ENCODE measurements around the gene TOPAZ1.
"Not testable (repeated sequence)": the region's sequence is repeated elsewhere in the genome, so short reads cannot be mapped to it uniquely, and the experiment has no call there.

TOPAZ1 gene

GRCh38 chr3:44318891-44319311, 77.2 kb downstream of the TOPAZ1 start:
- in situ Hi-C loops (cut with HindIII; ENCODE audit: low pct_ligation_motif_present, low pct_unique_long_range_greater_than_20kb, low sequenced_read_pairs) = no loop called here
- no peak for DNase-seq

DNA sequence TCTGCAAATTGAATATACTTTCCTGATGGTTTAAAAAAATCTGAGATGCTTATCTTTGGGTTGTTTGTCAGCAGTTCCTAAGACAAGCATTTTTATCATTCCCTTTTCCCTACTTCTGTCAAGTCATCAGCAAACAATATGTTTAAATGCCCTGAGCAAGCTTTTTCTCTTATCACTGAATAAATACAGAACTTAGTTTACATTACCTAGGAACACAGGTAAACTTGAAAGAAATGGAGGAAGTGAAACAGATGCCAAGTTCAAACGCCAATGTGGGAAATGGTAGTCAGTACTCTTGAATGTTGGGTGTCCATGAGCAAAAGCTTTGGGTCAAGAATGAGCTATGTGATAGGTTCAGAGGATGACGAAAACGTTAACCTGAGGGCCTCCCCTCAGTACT, 79.6 kb downstream of the TOPAZ1 start:
- DNase-seq = no peak
- in situ Hi-C loops (cut with HindIII; ENCODE audit: low pct_ligation_motif_present, low pct_unique_long_range_greater_than_20kb, low sequenced_read_pairs) = no loop called here

DNA sequence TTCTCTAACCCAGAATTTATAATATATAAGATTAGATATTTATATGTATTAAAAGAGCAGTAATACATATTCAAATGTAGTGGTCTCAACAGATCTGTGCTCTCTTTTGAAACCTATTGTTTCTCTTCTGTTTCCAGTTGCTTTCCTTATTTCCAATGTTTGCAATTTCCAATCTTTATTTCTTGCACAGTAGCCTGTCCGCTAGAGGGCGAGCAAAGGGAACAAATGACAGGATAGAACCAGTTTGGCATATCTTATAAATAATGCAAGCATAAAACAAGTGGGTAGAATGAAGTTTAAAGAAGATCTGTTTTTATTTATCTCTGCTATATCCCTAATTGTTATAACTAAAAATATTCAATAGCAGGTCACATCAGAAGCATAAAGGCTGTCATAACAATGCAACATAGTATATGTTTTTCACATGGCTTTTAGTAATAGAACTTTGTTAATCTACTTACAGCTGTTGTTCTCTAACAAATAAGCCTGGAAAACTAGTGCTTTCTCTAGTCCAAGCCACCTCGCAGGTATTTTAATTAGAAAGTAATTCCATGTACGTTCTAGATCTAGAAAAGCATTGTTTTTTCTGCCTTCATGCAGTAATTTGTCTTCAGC, 81.8 kb downstream of the TOPAZ1 start:
- in situ Hi-C loops (cut with HindIII; ENCODE audit: low pct_ligation_motif_present, low pct_unique_long_range_greater_than_20kb, low sequenced_read_pairs) = no loop called here

DNA sequence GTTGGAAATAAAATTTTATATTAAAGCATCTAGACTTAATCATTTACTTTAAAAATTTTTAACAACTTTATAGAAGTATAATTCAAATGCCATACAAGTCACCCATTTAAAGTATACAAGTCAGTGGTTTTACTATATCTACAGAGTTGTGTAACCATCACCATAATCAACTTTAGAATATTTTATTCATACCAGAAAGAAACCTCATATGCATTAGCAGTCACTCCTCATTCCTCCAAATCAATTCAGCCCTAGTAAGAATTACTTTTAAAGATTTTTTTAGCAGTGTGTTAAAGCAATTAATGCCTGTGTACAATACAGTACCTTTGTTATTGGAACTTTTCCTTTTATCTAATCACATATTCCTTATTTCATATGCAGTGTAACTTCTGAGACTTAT, 82.9 kb downstream of the TOPAZ1 start:
- DNase-seq = no peak
- in situ Hi-C loops (cut with HindIII; ENCODE audit: low pct_ligation_motif_present, low pct_unique_long_range_greater_than_20kb, low sequenced_read_pairs) = no loop called here

More for the DNA sequence above, 81.8 kb downstream of the TOPAZ1 start:
- DNase-seq = peak; percentile 56

DNA sequence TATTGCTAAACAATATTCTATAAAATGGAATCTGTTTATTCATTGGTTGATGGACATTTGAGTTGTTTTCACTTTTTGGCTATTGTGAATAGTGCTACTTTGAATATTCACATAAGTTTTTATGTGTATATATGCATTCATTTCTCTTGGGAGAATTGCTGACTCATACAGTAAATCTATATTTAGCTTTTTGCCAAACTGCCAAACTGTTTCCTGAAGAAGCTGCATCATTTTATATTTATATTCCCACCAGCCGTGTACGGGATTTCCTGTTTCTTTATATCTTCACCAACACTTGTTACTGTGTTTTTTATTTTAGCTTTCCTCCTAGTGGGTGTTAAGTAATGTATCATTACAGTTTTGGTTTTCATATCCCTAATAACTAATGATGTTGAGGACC, 84.3 kb downstream of the TOPAZ1 start:
- DNase-seq = no peak
- in situ Hi-C loops (cut with HindIII; ENCODE audit: low pct_ligation_motif_present, low pct_unique_long_range_greater_than_20kb, low sequenced_read_pairs) = no loop called here

GRCh38 chr3:44326515-44326914, 84.8 kb downstream of the TOPAZ1 start:
- DNase-seq = no peak
- in situ Hi-C loops (cut with HindIII; ENCODE audit: low pct_ligation_motif_present, low pct_unique_long_range_greater_than_20kb, low sequenced_read_pairs) = no loop called here

GRCh38 chr3:44329946-44330345, 88.3 kb downstream of the TOPAZ1 start:
- in situ Hi-C loops (cut with HindIII; ENCODE audit: low pct_ligation_motif_present, low pct_unique_long_range_greater_than_20kb, low sequenced_read_pairs) = no loop called here

GRCh38 chr3:44330444-44330843, 88.8 kb downstream of the TOPAZ1 start:
- in situ Hi-C loops (cut with HindIII; ENCODE audit: low pct_ligation_motif_present, low pct_unique_long_range_greater_than_20kb, low sequenced_read_pairs) = no loop called here
- no peak for DNase-seq

More at GRCh38 chr3:44329946-44330345, 88.3 kb downstream of the TOPAZ1 start:
- no peak for DNase-seq

- no peak for DNase-seq
- in situ Hi-C loops (cut with HindIII; ENCODE audit: low pct_ligation_motif_present, low pct_unique_long_range_greater_than_20kb, low sequenced_read_pairs) = no loop called here
Observed at GRCh38 chr3:44334326-44334725, 92.6 kb downstream of the TOPAZ1 start.

GRCh38 chr3:44337248-44337785, 95.6 kb downstream of the TOPAZ1 start:
- in situ Hi-C loops (cut with HindIII; ENCODE audit: low pct_ligation_motif_present, low pct_unique_long_range_greater_than_20kb, low sequenced_read_pairs) = no loop called here
- no peak for DNase-seq

DNA sequence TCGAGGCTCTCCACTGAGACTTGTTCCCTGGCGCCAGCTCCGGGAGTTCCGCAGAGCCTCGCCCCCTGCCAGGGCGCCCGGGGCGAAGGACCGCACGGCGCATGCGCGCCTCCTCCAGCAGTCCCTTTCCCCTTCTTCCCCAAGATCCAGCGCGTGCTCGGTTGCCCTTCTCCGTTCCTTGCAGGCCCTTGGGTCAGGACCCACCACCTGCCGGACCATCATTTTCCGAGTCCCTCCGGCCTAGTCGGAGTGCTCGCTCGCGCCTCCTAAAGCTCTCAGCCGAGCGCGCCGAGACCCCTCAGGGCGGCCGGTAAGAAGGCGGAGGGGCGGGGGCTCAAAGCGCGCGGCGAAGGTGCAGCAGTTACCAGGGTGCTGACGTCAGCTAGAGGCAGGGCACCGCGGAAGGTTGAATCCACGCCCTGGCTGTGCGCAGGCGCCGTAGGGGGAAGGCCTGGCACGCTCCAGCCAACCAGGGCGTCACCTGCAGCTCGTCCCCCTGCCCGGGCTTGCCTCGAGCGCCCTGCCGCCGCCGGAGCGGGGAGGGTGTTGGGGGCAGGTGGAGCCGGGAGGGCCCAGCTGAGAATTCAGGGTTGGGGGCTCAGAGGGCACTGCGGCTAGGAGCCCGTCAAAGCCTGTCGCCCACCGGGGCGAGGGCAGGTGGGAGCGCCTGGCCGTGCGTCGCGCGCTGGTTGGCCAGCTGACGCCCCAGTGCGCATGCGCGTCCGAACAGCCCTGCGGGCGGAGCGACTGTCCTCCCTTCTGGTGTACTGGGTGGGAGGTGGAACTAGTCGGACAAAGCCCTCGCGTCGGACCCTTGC, 96.5 kb downstream of the TOPAZ1 start, which contains the start of gene TCAIM:
TCAIM (plus strand) TSS at position 757 of the 818 bp plus-strand sequence. CDS start 16,017 bp downstream, outside the sequence.
- in situ Hi-C loops (cut with HindIII; ENCODE audit: low pct_ligation_motif_present, low pct_unique_long_range_greater_than_20kb, low sequenced_read_pairs) = no loop called here
- peak; percentile 95 for DNase-seq

GRCh38 chr3:44338828-44339127, 97.1 kb downstream of the TOPAZ1 start:
- no peak for DNase-seq
- in situ Hi-C loops (cut with HindIII; ENCODE audit: low pct_ligation_motif_present, low pct_unique_long_range_greater_than_20kb, low sequenced_read_pairs) = no loop called here

DNA sequence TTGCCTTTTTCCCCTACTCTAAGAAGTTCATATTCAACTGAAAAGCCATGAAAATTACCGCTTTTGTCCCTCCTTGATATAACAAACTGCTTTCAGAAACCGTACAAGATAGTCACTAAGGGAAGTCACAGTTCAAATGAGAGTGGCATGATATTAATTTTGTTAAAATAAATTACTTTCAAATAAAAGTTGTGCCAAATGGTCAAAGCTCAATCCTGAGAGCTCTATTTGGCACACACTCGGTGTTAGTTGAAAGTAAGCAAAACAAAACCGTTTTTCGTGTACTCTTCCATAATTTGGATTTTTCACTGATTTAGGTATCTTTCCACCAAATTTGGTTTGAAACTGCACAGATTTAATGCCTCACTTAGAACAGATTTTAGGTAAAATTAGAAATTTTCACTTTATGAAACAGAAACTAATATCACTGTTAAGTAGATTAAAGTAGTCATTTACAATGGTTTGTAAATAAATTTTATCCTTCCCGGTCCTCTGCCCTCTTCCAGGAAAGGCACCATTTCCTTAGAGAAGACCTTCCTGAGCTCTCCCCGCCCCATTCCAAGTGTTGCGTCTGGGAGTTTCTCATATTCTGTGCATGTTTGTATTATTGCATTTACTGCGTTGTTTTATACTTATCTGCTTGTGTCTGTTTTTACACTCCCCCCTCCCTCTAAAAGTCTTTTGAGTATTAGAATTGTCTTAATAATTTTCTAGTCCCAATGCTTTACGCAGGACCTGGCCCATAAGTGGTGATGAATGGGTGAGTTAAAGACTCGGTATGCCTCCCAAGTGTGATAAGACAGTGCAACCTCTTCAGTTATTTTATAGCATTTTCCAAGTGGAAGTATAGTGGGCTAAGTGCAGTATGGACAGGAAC, 97.7 kb downstream of the TOPAZ1 start:
- in situ Hi-C loops (cut with HindIII; ENCODE audit: low pct_ligation_motif_present, low pct_unique_long_range_greater_than_20kb, low sequenced_read_pairs) = no loop called here
- DNase-seq = no peak

DNA sequence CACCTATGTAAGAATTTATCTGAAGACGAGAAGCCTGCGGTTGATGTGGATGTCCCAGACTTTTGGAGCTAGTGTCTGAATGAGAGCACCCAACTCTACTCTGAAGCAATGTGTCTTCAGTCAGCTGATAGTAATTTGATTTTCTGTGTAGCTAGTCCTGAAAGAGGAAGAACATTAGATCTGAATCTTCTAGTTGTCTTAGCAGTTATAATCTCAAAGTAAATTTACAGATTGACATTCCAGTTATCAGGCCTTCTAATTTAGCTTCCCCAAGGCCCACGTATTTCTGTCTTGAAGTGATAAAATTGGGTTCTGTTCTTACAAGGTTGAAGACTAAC, 98.3 kb downstream of the TOPAZ1 start:
- no peak for DNase-seq
- in situ Hi-C loops (cut with HindIII; ENCODE audit: low pct_ligation_motif_present, low pct_unique_long_range_greater_than_20kb, low sequenced_read_pairs) = no loop called here

DNA sequence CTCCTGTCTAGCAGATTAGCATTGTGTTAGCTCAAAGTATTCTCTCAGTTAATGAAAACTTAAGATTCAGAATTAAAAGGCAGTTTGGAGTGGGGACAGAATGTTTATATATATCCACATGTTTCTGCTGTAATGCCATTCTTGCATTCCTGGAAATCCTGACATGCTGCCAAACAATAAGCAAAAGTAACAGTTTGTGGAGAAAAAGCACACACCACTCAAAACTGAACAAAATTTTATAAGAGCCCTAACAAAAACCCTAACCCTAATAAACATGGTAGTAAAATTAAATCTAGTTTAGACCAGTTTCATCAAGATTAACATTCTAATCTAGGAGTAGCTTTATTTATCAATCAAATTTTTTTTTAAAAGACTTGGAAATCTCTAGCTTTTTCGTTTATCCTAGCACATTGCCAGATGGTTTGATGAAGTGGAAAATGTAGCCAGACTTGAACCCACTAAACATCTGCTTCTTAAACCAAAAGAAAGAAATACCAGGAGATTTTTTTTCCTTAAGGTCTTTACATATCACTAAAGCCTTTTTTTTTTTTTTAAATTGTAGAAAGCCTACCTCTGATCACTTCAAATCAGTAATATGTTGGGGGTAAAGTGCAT, 100.6 kb downstream of the TOPAZ1 start:
- peak; percentile 21 for DNase-seq
- in situ Hi-C loops (cut with HindIII; ENCODE audit: low pct_ligation_motif_present, low pct_unique_long_range_greater_than_20kb, low sequenced_read_pairs) = no loop called here

GRCh38 chr3:44343421-44343820, 101.7 kb downstream of the TOPAZ1 start:
- DNase-seq = no peak
- in situ Hi-C loops (cut with HindIII; ENCODE audit: low pct_ligation_motif_present, low pct_unique_long_range_greater_than_20kb, low sequenced_read_pairs) = no loop called here

- in situ Hi-C loops (cut with HindIII; ENCODE audit: low pct_ligation_motif_present, low pct_unique_long_range_greater_than_20kb, low sequenced_read_pairs); DNase-seq: not testable (repeated sequence)
Observed at GRCh38 chr3:44346590-44346989, 104.9 kb downstream of the TOPAZ1 start.

DNA sequence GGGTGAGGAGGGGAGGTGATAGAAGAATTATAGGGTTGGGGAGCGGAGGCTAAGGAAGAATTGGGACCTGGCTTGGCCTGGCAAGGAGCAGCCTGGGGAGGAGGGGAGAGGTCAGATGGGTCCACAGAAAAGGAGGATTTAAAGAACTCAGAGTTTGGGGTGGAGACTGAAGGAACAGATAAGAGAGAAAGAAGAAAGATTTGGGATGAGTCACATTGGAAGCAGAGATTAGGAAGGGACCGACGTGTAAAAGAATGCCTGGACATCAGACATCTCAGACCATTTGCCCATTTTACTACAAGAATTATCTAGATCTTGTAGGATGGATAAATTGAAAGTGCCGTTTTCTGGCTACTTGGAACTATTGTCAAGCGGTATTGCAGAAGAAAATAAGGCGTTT, 107.3 kb downstream of the TOPAZ1 start:
- in situ Hi-C loops (cut with HindIII; ENCODE audit: low pct_ligation_motif_present, low pct_unique_long_range_greater_than_20kb, low sequenced_read_pairs) = no loop called here
- DNase-seq = no peak

Measured in ACHN (cell line).